ENCODE measurements around the gene REEP6.
A peak's percentile ranks its signal among the peaks of the same experiment; 100 is the strongest.

The REEP6 gene

DNA sequence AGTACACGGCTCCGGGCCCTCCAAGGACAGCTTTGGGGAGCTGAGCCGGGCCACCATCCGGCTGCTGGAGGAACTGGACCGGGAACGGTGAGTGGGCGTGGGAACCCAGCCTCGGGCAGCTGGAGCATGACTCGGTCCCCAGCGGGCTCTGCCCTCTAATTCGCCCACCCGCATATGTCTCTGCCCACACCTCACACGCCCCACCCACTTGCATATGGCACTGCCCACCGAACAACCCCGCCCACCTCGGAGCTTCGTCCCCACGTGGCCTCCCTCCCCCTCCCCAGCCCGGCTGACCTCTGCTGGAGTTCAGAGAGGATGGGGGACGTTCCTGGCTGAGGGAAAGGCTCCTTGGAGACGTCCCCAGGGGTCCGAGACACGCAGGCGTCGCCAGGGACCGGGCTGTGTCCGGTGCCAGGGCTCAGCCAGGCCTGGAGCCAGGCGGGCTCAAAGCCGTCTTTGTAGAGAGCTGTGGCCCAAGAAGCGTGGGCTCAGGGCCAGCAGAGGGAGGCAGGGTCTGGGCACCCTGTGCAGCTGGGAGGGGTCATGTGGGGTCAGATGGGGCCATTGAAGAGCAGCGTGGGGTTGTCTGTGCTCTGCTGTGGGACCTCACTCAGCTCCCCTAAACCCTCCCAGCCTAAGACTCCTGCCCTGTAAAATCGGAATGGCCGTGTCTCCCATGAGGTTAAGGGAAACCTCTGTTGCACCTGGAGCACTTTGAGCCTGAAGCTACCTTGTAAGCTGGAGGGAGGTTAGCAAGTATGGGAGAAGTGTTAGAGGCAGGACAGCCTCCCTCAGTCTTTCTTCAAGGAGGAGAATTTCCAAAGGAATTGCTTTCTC, 37.2 kb upstream of the REEP6 start:
- DNase-seq (ENCODE audit: low read depth): peak; percentile 27
- TF ChIP-seq, protein P1, sequence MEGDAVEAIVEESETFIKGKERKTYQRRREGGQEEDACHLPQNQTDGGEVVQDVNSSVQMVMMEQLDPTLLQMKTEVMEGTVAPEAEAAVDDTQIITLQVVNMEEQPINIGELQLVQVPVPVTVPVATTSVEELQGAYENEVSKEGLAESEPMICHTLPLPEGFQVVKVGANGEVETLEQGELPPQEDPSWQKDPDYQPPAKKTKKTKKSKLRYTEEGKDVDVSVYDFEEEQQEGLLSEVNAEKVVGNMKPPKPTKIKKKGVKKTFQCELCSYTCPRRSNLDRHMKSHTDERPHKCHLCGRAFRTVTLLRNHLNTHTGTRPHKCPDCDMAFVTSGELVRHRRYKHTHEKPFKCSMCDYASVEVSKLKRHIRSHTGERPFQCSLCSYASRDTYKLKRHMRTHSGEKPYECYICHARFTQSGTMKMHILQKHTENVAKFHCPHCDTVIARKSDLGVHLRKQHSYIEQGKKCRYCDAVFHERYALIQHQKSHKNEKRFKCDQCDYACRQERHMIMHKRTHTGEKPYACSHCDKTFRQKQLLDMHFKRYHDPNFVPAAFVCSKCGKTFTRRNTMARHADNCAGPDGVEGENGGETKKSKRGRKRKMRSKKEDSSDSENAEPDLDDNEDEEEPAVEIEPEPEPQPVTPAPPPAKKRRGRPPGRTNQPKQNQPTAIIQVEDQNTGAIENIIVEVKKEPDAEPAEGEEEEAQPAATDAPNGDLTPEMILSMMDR (conservative IDR thresholded peaks at IDR 0.05; ENCODE audit: low read length): no peak
- no peak overlapping the region for H3K4me3 ChIP-seq (ENCODE audit: low read length)

DNA sequence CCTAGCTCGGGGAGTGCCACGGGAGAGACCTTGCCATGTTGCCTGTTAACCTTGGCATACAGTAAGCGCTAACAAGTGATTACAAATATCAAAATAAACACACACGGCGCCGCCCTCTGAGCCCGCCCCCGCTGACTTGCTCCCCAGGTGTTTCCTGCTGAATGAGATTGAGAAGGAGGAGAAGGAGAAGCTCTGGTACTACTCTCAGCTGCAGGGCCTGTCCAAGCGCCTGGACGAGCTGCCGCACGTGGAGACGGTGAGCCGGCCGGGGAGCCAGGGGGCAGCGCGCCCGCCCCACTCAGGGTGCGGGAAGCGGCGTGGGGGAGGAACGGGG, 36.0 kb upstream of the REEP6 start:
- TF ChIP-seq, protein P1 (conservative IDR thresholded peaks at IDR 0.05; ENCODE audit: low read length): no peak
- DNase-seq (ENCODE audit: low read depth): no peak
- H3K4me3 ChIP-seq (ENCODE audit: low read length): no peak overlapping the region

DNA sequence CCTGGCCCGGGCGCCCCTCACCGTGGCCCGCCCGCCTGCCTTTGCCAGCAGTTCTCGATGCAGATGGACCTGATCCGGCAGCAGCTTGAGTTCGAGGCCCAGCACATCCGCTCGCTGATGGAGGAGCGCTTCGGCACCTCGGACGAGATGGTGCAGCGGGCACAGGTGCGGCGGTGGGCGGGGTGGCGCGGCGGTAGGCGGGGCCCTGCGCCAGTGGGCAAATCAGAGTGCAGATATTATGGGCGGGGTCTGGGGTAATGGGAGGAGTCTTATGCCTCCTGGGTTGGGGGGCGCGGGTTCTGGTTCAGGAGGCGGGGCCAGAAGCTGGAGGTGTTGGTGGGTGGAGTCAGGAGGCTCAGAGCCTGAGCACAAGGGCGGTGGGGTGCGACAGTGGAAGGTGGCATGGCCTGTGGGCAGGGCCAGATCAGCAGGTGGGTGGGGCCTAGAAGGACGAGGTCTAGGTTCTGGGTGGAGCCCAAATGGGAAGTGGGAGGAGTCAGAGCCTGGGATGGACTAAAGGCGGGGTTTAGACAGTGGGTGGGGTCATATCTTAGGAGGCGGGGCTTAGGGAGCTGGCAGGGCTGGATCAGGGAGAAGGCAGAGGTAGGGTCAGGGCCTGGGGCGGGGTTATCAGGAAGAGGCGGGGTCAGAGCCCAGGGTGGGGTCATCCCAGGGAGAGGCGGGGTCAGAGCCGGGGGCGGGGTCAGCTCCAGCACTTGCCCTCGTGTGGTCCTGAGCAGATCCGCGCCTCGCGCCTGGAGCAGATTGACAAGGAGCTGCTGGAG, 35.5 kb upstream of the REEP6 start:
- no peak overlapping the region for H3K4me3 ChIP-seq (ENCODE audit: low read length)
- peak; percentile 40 for DNase-seq (ENCODE audit: low read depth)
- TF ChIP-seq, protein P1 (conservative IDR thresholded peaks at IDR 0.05; ENCODE audit: low read length): no peak

DNA sequence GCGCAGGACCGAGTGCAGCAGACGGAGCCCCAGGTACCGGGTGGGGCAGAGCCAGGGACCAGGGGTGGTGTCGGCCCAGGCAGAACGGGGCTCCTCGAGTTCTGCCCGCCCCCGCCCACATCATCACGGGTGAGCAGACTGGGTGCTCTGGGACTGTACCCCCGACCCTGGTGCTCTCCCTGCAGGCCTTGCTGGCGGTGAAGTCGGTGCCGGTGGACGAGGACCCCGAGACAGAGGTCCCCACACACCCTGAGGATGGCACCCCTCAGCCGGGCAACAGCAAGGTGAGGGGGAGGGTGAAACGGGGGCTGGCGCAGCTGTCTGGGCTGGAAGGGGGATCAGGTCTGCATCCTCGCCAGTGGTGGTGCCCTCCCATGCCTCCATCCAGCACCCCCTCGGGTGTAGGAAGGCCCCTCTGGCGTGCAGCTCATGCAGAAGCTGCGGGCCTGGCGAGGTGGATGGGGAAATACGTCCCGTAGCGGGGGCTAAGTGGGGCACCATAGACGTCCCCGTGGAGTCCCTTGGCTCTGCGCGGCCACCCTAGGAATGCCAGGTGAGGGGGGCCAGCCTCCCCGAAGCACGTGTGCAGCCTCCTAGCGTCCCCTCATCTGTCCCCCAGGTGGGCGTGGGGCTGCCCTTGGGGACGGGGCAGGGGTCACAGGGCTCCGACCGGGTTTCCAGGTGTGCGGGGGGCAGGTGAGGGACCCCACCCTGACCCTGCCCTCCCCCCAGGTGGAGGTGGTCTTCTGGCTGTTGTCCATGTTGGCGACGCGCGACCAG, 34.7 kb upstream of the REEP6 start:
- no peak overlapping the region for H3K4me3 ChIP-seq (ENCODE audit: low read length)
- TF ChIP-seq, protein P1 (conservative IDR thresholded peaks at IDR 0.05; ENCODE audit: low read length): no peak
- DNase-seq (ENCODE audit: low read depth): no peak

DNA sequence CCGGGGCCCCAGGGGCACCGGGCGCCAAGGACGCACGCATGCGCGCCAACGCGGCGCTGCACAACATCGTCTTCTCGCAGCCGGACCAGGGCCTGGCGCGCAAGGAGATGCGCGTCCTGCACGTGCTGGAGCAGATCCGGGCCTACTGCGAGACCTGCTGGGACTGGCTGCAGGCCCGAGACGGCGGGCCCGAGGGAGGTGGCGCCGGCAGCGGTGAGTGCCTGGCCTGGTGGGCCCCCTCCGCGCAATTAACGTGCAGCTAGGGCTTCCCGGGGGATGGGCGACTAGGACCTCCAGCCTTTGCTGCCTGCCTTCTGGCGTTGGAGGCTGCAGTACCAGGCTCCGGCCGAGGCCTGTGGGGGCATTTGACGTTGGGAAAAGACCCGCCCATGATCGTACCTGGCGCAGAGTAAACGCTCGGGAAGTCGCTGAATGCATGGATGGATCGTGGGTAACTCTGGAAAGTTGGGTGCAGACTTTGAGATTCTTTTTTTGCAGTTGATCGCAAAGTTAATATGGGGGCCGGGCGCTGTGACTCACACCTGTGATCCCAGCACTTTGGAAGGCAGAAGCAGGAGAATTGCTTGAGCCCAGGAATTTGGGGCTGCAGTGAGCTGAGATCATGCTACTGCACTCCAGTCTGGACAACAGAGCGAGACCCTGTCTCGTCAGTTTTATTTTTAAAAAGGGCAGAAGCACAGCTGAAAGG, 33.8 kb upstream of the REEP6 start:
- TF ChIP-seq, protein P1 (conservative IDR thresholded peaks at IDR 0.05; ENCODE audit: low read length): peak; percentile 9; the same call in 1 of the 2 replicates
- no peak overlapping the region for H3K4me3 ChIP-seq (ENCODE audit: low read length)
- DNase-seq (ENCODE audit: low read depth): no peak

DNA sequence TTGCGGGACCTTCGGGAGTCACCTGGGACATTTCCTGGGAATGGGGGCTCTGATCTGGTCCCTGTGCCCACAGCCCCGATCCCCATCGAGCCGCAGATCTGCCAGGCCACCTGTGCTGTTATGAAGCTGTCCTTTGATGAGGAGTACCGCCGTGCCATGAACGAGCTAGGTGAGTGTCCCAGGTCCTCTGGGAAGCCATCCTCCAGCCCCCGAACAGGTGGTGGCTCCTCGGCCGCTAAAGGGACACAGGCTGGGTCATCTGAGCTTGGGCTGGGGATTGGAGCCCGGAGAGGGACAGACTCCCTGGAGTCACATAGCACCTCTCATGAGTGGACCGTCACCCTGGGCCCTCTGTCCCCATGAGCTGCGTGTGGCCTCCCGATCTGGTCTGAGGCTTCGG, 33.1 kb upstream of the REEP6 start:
- no peak for DNase-seq (ENCODE audit: low read depth)
- H3K4me3 ChIP-seq (ENCODE audit: low read length): no peak overlapping the region
- TF ChIP-seq, protein P1 (conservative IDR thresholded peaks at IDR 0.05; ENCODE audit: low read length): no peak
